Stimulated activated CD4-positive, alpha-beta T cell treated with anti-CD3 and anti-CD28 coated beads, Interleukin-12 subunit alpha, Interleukin-12 subunit beta, amount 100 ng/mL, for 4 hours (primary cell): ENCODE measurements around the gene HOXB3.

Experiments used
- DNase-seq: peaks from one replicate; pipeline ENCODE4 v3.0.0-alpha.2; 2020

HOXB3 gene

GRCh38 chr17:48596735-48597527 is 6.9 kb upstream of the HOXB3 start:
- DNase-seq: no peak

GRCh38 chr17:48596000-48596734 is 6.1 kb upstream of the HOXB3 start:
- no peak for DNase-seq

GRCh38 chr17:48595278-48595999 is 5.4 kb upstream of the HOXB3 start:
- no peak for DNase-seq

- no peak for DNase-seq
Measured at GRCh38 chr17:48594538-48595277, 4.7 kb upstream of the HOXB3 start.

GRCh38 chr17:48593840-48594537 is 3.9 kb upstream of the HOXB3 start:
- peak; percentile 82 for DNase-seq

GRCh38 chr17:48593126-48593829 is 3.2 kb upstream of the HOXB3 start, which contains the start of gene HOXB5:
Gene HOXB5 (minus strand): TSS chr17:48593779. CDS start chr17:48593682, 97 bp downstream.
- DNase-seq: no peak

GRCh38 chr17:48592577-48592976 is 2.5 kb upstream of the HOXB3 start:
- DNase-seq: no peak

- DNase-seq: no peak
Measured at GRCh38 chr17:48592057-48592514, 2.0 kb upstream of the HOXB3 start.

GRCh38 chr17:48591255-48592056 is 1.4 kb upstream of the HOXB3 start:
- DNase-seq: no peak

GRCh38 chr17:48590607-48591161 is 643 bp upstream of the HOXB3 start:
- no peak for DNase-seq

GRCh38 chr17:48589060-48589830 is 796 bp downstream of the HOXB3 start:
- no peak for DNase-seq

GRCh38 chr17:48588528-48588927 is 1.5 kb downstream of the HOXB3 start:
- DNase-seq: no peak

- no peak for DNase-seq
Measured at GRCh38 chr17:48588074-48588415, 2.0 kb downstream of the HOXB3 start.

GRCh38 chr17:48587276-48588073 is 2.6 kb downstream of the HOXB3 start:
- DNase-seq: no peak

- no peak for DNase-seq
Measured at GRCh38 chr17:48586355-48587258, 3.4 kb downstream of the HOXB3 start.

GRCh38 chr17:48584223-48584741 is 5.8 kb downstream of the HOXB3 start:
- DNase-seq: no peak

GRCh38 chr17:48583708-48584222 is 6.3 kb downstream of the HOXB3 start:
- no peak for DNase-seq
